Vagina (tissue), 2 donors: Measurements from ENCODE around the gene FBXO24.
"Not testable (repeated sequence)": the region's sequence is repeated elsewhere in the genome, so short reads cannot be mapped to it uniquely, and the experiment has no call there.

Source experiments
- POLR2A ChIP-seq, 2 donors: fragments of 450-650 bp; IDR thresholded peaks; one replicate each; pipeline ENCODE4 v1.6.1; 2017; ENCODE audit warnings: antibody characterized with exemption in 2 of 2, mild to moderate bottlenecking in 2 of 2, moderate library complexity in 2 of 2
- POLR2AphosphoS5 ChIP-seq, 2 donors: sonication (generic); formaldehyde crosslinking; IDR thresholded peaks; one replicate each; pipeline ENCODE4 v1.9.0; 2017; ENCODE audit warnings: antibody characterized with exemption in 2 of 2, mild to moderate bottlenecking in 2 of 2, low read depth in 1 of 2; ENCODE audit not compliant: insufficient read depth in 1 of 2
- TF ChIP-seq, protein P1 (sequence below), 3 experiments: fragments of 450-650 bp in 2 of 3; fragments of 200-600 bp in 1 of 3; sonication (generic) in 1 of 3; IDR thresholded peaks; one replicate each; pipeline ENCODE4 v1.5.1; 2017 to 2019; ENCODE audit warnings: antibody characterized with exemption in 3 of 3, mild to moderate bottlenecking in 2 of 3, moderate library complexity in 2 of 3

DNA sequence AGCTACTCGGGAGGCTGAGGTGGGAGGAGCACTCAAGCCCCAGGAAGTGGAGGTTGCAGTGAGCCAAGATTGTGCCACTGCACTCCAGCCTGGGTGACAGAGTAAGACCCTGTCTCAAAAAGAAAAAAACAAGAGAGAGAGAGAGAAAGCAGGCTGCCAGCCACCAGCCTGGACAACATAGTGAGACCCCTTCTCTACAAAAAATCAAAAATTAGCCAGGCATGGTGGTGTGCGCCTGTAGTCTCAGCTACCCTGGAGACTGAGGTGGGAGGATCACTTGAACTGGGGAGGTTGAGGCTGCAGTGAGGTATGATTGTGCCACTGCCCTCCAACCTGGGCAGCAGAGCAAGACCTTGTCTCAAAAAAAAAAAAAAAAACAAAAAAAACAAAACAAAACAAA is 49.4 kb upstream of the FBXO24 start:
- TF ChIP-seq, protein P1, sequence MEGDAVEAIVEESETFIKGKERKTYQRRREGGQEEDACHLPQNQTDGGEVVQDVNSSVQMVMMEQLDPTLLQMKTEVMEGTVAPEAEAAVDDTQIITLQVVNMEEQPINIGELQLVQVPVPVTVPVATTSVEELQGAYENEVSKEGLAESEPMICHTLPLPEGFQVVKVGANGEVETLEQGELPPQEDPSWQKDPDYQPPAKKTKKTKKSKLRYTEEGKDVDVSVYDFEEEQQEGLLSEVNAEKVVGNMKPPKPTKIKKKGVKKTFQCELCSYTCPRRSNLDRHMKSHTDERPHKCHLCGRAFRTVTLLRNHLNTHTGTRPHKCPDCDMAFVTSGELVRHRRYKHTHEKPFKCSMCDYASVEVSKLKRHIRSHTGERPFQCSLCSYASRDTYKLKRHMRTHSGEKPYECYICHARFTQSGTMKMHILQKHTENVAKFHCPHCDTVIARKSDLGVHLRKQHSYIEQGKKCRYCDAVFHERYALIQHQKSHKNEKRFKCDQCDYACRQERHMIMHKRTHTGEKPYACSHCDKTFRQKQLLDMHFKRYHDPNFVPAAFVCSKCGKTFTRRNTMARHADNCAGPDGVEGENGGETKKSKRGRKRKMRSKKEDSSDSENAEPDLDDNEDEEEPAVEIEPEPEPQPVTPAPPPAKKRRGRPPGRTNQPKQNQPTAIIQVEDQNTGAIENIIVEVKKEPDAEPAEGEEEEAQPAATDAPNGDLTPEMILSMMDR (IDR thresholded peaks at IDR 0.05), result not testable (repeated sequence)
- TF ChIP-seq POLR2A (IDR thresholded peaks at IDR 0.05); POLR2AphosphoS5 (IDR thresholded peaks at IDR 0.05; ENCODE audit: insufficient read depth in 1 of 2, low read depth in 1 of 2): not testable (repeated sequence)
